ENCODE results near the gene APEX1. TPM values are rescaled to one million over a fixed set of nuclear protein-coding genes. Genes with fewer than 3 reads are reported as not detected.
A peak's percentile ranks its signal among the peaks of the same experiment; 100 is the strongest.

The APEX1 gene
- total RNA-seq, 1 experiment from 2014 or later = 340 TPM

GRCh38 chr14:20490563-20490962, 35.5 kb downstream of the APEX1 start:
- no peak overlapping the region for H3K27ac ChIP-seq (ENCODE audit: insufficient read length, low read depth, low read length)
- Mint-ChIP-seq H3K9me3 (peaks cover 0 to 3% of the 10 kb centered on the region in 2 experiments; a peak in 3 of 5 replicates), H3K4me1 (peaks cover 41 to 43% of the 10 kb centered on the region in 2 experiments), H3K36me3 (ENCODE audit: insufficient read depth in 1 of 3, low read depth in 3 of 3) (peaks cover 0 to 4% (median 0%) of the 10 kb centered on the region in 3 experiments; a peak in 2 of 7 replicates), H3K27ac (peak overlapping the region in 1 of 3 experiments; percentile 44; a peak in 1 of 7 replicates), H3K27me3 (ENCODE audit: low read depth) (peaks cover 3% of the 10 kb centered on the region; the same call in 1 of the 2 replicates), H3K4me3 (no peak overlapping the region)
- H3K23me2 ChIP-seq (ENCODE audit: insufficient read length, low read depth, low read length, poor library complexity, severe bottlenecking) = no peaks in the 10 kb centered on the region
- no peaks in the 10 kb centered on the region for H3K79me1 ChIP-seq (ENCODE audit: insufficient read depth, low read depth, low read length, poor library complexity, severe bottlenecking)
- no peak overlapping the region for H3K9ac ChIP-seq (ENCODE audit: extremely low read depth, insufficient read length, low read length)
- H3K56ac ChIP-seq (ENCODE audit: insufficient read length, low read depth, low read length) = no peak overlapping the region
- H2BK5ac ChIP-seq (ENCODE audit: insufficient read length, low read length) = no peak overlapping the region
- H4K8ac ChIP-seq (replicated peaks; ENCODE audit: insufficient read length, low read depth, low read length) = no peak overlapping the region
- H3K9me3 ChIP-seq (ENCODE audit: control insufficient read depth, low read depth, low read length) = no peaks in the 10 kb centered on the region
- H4K5ac ChIP-seq (ENCODE audit: insufficient read length, low read depth, low read length) = no peak overlapping the region
- H2AFZ ChIP-seq (ENCODE audit: low read length) = peak overlapping the region; percentile 71
- WGBS (ENCODE audit: extremely low coverage, insufficient read length, low lambda C conversion rate) = no CpG with 5 or more reads among the region's 6 CpGs
- H2BK15ac ChIP-seq (ENCODE audit: low read depth, low read length) = no peak overlapping the region
- H3K4me1 ChIP-seq (ENCODE audit: insufficient read depth, low read length) = peaks cover 2% of the 10 kb centered on the region; the same call in 1 of the 2 replicates
- no peaks in the 10 kb centered on the region for H3K27me3 ChIP-seq (ENCODE audit: insufficient read depth, low read length)
- H3K4me2 ChIP-seq (ENCODE audit: insufficient read depth, insufficient read length, low read length) = no peak overlapping the region
- H3K79me2 ChIP-seq (ENCODE audit: insufficient read depth, low read length) = no peaks in the 10 kb centered on the region
- no peak overlapping the region for H3K23ac ChIP-seq (ENCODE audit: insufficient read length, low read depth, low read length)
- no peak overlapping the region for H2BK120ac ChIP-seq (ENCODE audit: low read depth, low read length, poor library complexity, severe bottlenecking)
- H2AK5ac ChIP-seq (ENCODE audit: insufficient read length, low read length) = no peak overlapping the region
- H4K91ac ChIP-seq (ENCODE audit: insufficient read length, low read depth, low read length) = no peak overlapping the region
- H4K20me1 ChIP-seq (ENCODE audit: control insufficient read depth, insufficient read depth, insufficient read length) = no peaks in the 10 kb centered on the region
- H3K4ac ChIP-seq (ENCODE audit: low read depth, low read length) = no peak overlapping the region
- H3K14ac ChIP-seq (ENCODE audit: insufficient read depth, low read length) = no peak overlapping the region
- TF ChIP-seq, protein P1, sequence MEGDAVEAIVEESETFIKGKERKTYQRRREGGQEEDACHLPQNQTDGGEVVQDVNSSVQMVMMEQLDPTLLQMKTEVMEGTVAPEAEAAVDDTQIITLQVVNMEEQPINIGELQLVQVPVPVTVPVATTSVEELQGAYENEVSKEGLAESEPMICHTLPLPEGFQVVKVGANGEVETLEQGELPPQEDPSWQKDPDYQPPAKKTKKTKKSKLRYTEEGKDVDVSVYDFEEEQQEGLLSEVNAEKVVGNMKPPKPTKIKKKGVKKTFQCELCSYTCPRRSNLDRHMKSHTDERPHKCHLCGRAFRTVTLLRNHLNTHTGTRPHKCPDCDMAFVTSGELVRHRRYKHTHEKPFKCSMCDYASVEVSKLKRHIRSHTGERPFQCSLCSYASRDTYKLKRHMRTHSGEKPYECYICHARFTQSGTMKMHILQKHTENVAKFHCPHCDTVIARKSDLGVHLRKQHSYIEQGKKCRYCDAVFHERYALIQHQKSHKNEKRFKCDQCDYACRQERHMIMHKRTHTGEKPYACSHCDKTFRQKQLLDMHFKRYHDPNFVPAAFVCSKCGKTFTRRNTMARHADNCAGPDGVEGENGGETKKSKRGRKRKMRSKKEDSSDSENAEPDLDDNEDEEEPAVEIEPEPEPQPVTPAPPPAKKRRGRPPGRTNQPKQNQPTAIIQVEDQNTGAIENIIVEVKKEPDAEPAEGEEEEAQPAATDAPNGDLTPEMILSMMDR (conservative IDR thresholded peaks at IDR 0.05) = no peak
- no peak overlapping the region for H3T11ph ChIP-seq (ENCODE audit: low read length)
- H3K18ac ChIP-seq (ENCODE audit: insufficient read length, low read depth, low read length) = no peak overlapping the region
- H2BK20ac ChIP-seq (ENCODE audit: low read depth, low read length, poor library complexity, severe bottlenecking) = no peak overlapping the region
- no peak overlapping the region for H2BK12ac ChIP-seq (ENCODE audit: insufficient read length, low read depth, low read length)
- no peak for DNase-seq

Data from H9 (cell line).